OCI-LY3 (cell line): ENCODE data around the gene CNIH2.

Experiments
- CTCF ChIP-seq: fragments of 200-600, 300-600 bp; sonication (generic); IDR thresholded peaks from 2 replicates; pipeline ENCODE4 v1.5.1; 2014; ENCODE audit warnings: antibody characterized with exemption, low read length, low read depth
- EZH2phosphoT487 ChIP-seq: fragments of 200-600 bp; shearing (Covaris generic); IDR thresholded peaks from 2 replicates; pipeline ENCODE4 v1.6.1; 2018; ENCODE audit warnings: antibody characterized with exemption, mixed run types, low read depth

GRCh38 chr11:66331542-66332370, 53.8 kb downstream of the CNIH2 start:
- TF ChIP-seq CTCF (no peak), EZH2phosphoT487 (no peak)
